MG63 (cell line): Measurements from ENCODE around the gene ZNF385C. TPM values are rescaled to one million over a fixed set of nuclear protein-coding genes. Genes with fewer than 3 reads are reported as not detected.

ENCODE experiments used
- DNase-seq: peaks from one replicate; pipeline ENCODE4 v3.0.0-alpha.2; 2020
- H3K27me3 ChIP-seq: fragments of 250-450 bp; sonication (Bioruptor Pico); 2 replicates; pipeline ENCODE4 v1.5.1; 2020; ENCODE audit warnings: mild to moderate bottlenecking, moderate library complexity
- H3K36me3 ChIP-seq: fragments of 250-450 bp; sonication (Bioruptor Pico); 2 replicates; pipeline ENCODE4 v1.5.1; 2020; ENCODE audit warnings: mild to moderate bottlenecking, moderate library complexity
- H3K4me3 ChIP-seq: fragments of 250-450 bp; sonication (Bioruptor Pico); 2 replicates; pipeline ENCODE4 v1.5.1; 2020; ENCODE audit warnings: mild to moderate bottlenecking, moderate library complexity
- H3K9me3 ChIP-seq: fragments of 250-450 bp; sonication (Bioruptor Pico); 2 replicates; pipeline ENCODE4 v1.5.1; 2020; ENCODE audit warnings: mild to moderate bottlenecking, moderate library complexity
- total RNA-seq: library from RNA; depleted of rRNA; stranded (reverse); fragments of >200 nt; shearing (Covaris generic); gene quantifications from 2 replicates; pipeline ENCODE4 v1.2.3, GENCODE V29; 2014; ENCODE audit warnings: low replicate concordance

Gene ZNF385C
- total RNA-seq, 1 experiment from 2014 or later: not detected

GRCh38 chr17:42072323-42073187 lies 25.7 kb downstream of the ZNF385C start:
- no peak for DNase-seq
- no peaks in the 10 kb centered on the region for H3K27me3 ChIP-seq
- H3K9me3 ChIP-seq: no peaks in the 10 kb centered on the region
- no peak overlapping the region for H3K4me3 ChIP-seq
- H3K36me3 ChIP-seq: no peaks in the 10 kb centered on the region

- H3K9me3 ChIP-seq: no peaks in the 10 kb centered on the region
- H3K36me3 ChIP-seq: no peaks in the 10 kb centered on the region
- no peaks in the 10 kb centered on the region for H3K27me3 ChIP-seq
- DNase-seq: no peak
- no peak overlapping the region for H3K4me3 ChIP-seq
Measured at GRCh38 chr17:42071810-42072209, 26.5 kb downstream of the ZNF385C start.

DNA sequence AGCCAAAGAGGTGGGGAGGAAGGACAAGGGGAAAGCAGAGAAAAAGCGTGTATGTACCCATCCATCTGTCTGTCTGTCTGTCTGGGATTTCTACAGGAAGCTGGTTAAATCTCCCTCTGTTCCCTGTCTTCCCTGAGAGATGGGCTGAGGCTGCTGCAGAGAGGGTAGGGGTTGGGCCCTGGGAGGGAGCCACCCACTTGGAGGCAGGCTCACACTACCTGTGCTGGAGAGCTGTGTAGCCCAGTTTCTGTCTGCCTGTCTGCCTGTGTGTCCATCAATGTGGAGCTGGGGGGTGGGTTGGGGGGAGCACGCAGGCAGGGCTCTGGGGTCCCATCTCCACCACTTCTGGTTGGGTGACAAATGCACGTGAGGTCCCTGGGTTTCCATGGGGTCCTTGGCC lies 29.3 kb downstream of the ZNF385C start:
- Histone ChIP-seq H3K4me3 (no peak overlapping the region), H3K27me3 (no peaks in the 10 kb centered on the region), H3K36me3 (no peaks in the 10 kb centered on the region), H3K9me3 (no peaks in the 10 kb centered on the region)
- DNase-seq: no peak

DNA sequence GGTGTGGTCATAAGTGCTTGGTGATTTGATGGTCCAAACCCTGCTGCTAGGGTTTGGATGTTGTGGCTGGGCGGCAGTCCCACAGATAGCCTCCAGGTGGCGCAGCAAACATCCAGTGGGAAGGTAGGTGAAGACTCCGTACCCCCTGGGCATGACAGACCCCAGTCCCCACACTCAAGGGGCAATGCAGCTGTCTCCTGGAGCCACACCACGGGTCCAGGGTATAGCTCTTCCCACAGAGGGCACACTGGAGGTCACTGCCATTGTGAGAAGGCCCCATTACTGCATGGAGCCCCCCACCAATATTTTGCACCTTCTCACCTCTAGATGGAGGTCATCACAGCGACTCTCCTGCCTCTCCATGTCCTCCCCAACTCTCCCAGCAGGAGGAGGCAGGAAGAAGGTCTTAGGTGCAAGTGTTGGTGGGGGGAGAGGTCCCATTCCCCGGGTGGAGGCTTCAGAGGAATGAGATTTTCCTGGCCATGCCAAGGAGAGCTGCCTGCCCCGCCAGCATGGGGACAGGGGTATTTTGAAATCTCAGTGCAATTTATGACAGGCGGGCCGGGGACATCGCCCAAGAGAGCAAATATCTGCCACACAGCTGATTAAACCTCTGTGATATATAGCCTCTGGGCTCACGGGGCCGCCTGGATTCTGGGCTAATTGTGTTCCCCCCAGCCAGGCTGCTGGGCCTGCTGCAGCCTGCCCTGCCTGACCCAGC lies 30.7 kb downstream of the ZNF385C start:
- Histone ChIP-seq H3K36me3 (no peaks in the 10 kb centered on the region), H3K27me3 (no peaks in the 10 kb centered on the region), H3K9me3 (no peaks in the 10 kb centered on the region), H3K4me3 (no peak overlapping the region)
- peak; percentile 34 for DNase-seq

DNA sequence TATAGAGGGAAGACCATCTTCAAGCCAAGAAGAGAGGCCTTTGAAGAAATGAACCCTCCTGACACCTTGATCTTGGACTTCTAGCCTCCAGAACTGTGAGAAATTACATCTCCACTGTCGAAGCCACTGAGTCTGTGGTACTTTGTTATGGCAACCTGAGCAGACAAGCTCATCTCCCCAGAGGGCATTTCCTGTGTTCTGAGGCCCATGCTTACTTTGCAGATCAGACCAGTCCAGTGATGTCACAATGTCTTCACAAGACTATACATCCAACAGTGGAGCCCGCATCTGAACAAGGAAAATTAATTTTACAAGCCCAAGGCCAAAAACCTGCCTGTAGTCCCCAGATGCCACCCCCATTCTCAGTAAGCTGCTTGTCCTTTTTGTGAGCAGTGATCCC lies 33.1 kb downstream of the ZNF385C start:
- H3K9me3 ChIP-seq: no peaks in the 10 kb centered on the region
- no peaks in the 10 kb centered on the region for H3K36me3 ChIP-seq
- no peak overlapping the region for H3K4me3 ChIP-seq
- no peak for DNase-seq
- no peaks in the 10 kb centered on the region for H3K27me3 ChIP-seq

GRCh38 chr17:42062681-42063080 lies 35.6 kb downstream of the ZNF385C start:
- H3K4me3 ChIP-seq: no peak overlapping the region
- no peak for DNase-seq
- H3K36me3 ChIP-seq: no peaks in the 10 kb centered on the region
- H3K27me3 ChIP-seq: no peaks in the 10 kb centered on the region
- no peaks in the 10 kb centered on the region for H3K9me3 ChIP-seq

- no peak for DNase-seq
- no peaks in the 10 kb centered on the region for H3K36me3 ChIP-seq
Measured at GRCh38 chr17:42061646-42062487, 36.4 kb downstream of the ZNF385C start.

GRCh38 chr17:42060231-42060630 lies 38.0 kb downstream of the ZNF385C start:
- Histone ChIP-seq H3K4me3 (no peak overlapping the region), H3K36me3 (no peaks in the 10 kb centered on the region), H3K27me3 (no peaks in the 10 kb centered on the region), H3K9me3 (no peaks in the 10 kb centered on the region)
- DNase-seq: no peak

More at GRCh38 chr17:42061646-42062487, 36.4 kb downstream of the ZNF385C start:
- Histone ChIP-seq H3K4me3 (no peak overlapping the region), H3K9me3 (no peaks in the 10 kb centered on the region), H3K27me3 (no peaks in the 10 kb centered on the region)

- Histone ChIP-seq H3K36me3 (no peaks in the 10 kb centered on the region), H3K9me3 (no peaks in the 10 kb centered on the region), H3K4me3 (no peak overlapping the region), H3K27me3 (no peaks in the 10 kb centered on the region)
- no peak for DNase-seq
Measured at GRCh38 chr17:42059815-42060214, 38.5 kb downstream of the ZNF385C start.

GRCh38 chr17:42058063-42058462 lies 40.2 kb downstream of the ZNF385C start:
- Histone ChIP-seq H3K4me3 (no peak overlapping the region), H3K36me3 (no peaks in the 10 kb centered on the region), H3K9me3 (no peaks in the 10 kb centered on the region), H3K27me3 (peaks cover 6% of the 10 kb centered on the region; the same call in 1 of the 2 replicates)
- no peak for DNase-seq

DNA sequence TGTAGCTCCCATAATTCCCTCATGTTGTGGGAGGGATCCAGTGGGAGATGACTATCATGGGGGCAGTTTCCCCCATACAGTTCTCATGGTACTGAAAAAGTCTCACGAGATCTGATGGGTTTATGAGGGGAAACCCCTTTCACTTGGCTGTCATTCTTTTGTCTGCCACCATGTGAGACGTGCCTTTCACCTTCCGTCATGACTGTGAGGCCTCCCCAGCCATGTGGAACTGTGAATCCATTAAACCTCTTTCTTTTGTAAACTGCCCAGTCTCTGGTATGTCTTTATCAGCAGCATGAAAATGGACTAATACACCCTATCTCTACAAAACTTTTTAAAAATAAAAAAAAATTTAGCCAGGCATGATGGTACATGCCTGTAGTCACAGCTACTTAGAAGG lies 41.6 kb downstream of the ZNF385C start:
- Histone ChIP-seq H3K36me3 (no peaks in the 10 kb centered on the region), H3K4me3 (no peak overlapping the region), H3K9me3 (no peaks in the 10 kb centered on the region), H3K27me3 (peaks cover 6% of the 10 kb centered on the region)
- DNase-seq: no peak

DNA sequence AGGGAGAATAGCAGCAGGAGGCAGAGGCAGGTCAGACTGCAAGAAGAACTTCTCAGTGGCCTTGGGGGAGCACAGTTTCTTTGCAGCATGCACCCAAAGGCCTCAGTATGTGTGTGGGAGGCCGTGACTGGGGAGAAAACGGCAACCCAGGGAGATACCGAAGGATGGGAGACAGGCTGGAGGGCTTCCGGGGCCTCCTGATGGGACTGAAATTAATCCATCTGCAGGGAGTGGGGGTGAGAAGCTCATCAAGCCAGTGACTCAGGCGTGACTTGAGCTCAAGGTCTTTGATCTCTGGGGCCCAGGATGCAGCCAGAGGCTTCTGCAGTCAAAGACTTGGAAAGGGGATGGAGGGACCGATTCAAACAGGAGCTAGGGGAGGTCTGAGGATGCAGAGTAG lies 42.8 kb downstream of the ZNF385C start:
- DNase-seq: no peak
- no peaks in the 10 kb centered on the region for H3K9me3 ChIP-seq
- no peaks in the 10 kb centered on the region for H3K36me3 ChIP-seq
- H3K27me3 ChIP-seq: peaks cover 6% of the 10 kb centered on the region
- no peak overlapping the region for H3K4me3 ChIP-seq

GRCh38 chr17:42055027-42055426 lies 43.2 kb downstream of the ZNF385C start:
- no peaks in the 10 kb centered on the region for H3K9me3 ChIP-seq

DNA sequence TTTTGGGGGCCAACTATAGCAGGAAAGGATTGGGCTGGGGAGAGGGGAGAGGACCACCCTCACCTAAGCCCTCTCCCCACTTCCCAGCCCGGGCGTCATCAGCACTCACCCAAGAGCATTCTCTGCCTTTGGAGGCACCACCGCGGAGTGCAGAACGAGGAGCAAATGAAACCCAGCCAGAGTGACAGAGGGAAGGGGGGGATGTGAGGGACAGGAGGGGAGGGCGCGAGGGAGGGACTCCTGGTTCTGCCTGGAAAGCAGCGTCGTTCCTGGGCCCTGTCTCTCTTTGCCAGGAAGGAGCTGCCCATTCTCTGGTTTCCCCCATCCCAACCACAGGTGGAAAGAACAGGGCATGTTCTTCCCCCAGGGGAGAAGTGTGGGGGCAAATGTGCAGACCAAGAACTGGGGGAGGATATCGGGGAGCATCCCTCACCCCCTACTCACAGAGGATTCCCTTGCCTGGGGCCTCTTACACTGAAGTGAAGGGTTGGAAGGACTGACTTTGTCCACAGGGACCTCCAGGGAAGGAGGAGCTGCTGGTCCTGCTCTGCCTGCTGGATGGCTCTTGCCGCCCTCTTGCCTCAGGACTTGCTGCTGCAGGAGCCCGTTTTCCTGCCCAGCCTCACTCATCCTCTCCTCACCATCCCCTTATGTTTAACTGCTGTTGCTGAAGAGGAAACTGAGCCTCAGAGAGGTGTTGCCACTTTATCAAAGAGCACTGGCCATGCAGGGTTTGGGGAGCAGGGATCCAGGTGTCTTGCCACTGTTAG lies 44.4 kb downstream of the ZNF385C start:
- no peaks in the 10 kb centered on the region for H3K9me3 ChIP-seq
- no peaks in the 10 kb centered on the region for H3K36me3 ChIP-seq
- no peak overlapping the region for H3K4me3 ChIP-seq
- DNase-seq: no peak
- H3K27me3 ChIP-seq: peaks cover 15% of the 10 kb centered on the region

More at GRCh38 chr17:42055027-42055426, 43.2 kb downstream of the ZNF385C start:
- no peak for DNase-seq
- no peak overlapping the region for H3K4me3 ChIP-seq
- H3K36me3 ChIP-seq: no peaks in the 10 kb centered on the region
- peaks cover 8% of the 10 kb centered on the region for H3K27me3 ChIP-seq

GRCh38 chr17:42052346-42052877 lies 45.9 kb downstream of the ZNF385C start:
- Histone ChIP-seq H3K27me3 (peaks cover 15% of the 10 kb centered on the region), H3K9me3 (no peaks in the 10 kb centered on the region), H3K4me3 (no peak overlapping the region), H3K36me3 (no peaks in the 10 kb centered on the region)
- DNase-seq: no peak

- no peaks in the 10 kb centered on the region for H3K36me3 ChIP-seq
- peaks cover 15% of the 10 kb centered on the region for H3K27me3 ChIP-seq
- DNase-seq: no peak
- H3K9me3 ChIP-seq: no peaks in the 10 kb centered on the region
- no peak overlapping the region for H3K4me3 ChIP-seq
Measured at GRCh38 chr17:42051645-42052044, 46.6 kb downstream of the ZNF385C start.
